ENCODE results near the gene FAM3A.

Gene FAM3A

GRCh38 chrX:154458954-154459778 is 56.9 kb downstream of the FAM3A start:
- peak; percentile 60 for DNase-seq

DNA sequence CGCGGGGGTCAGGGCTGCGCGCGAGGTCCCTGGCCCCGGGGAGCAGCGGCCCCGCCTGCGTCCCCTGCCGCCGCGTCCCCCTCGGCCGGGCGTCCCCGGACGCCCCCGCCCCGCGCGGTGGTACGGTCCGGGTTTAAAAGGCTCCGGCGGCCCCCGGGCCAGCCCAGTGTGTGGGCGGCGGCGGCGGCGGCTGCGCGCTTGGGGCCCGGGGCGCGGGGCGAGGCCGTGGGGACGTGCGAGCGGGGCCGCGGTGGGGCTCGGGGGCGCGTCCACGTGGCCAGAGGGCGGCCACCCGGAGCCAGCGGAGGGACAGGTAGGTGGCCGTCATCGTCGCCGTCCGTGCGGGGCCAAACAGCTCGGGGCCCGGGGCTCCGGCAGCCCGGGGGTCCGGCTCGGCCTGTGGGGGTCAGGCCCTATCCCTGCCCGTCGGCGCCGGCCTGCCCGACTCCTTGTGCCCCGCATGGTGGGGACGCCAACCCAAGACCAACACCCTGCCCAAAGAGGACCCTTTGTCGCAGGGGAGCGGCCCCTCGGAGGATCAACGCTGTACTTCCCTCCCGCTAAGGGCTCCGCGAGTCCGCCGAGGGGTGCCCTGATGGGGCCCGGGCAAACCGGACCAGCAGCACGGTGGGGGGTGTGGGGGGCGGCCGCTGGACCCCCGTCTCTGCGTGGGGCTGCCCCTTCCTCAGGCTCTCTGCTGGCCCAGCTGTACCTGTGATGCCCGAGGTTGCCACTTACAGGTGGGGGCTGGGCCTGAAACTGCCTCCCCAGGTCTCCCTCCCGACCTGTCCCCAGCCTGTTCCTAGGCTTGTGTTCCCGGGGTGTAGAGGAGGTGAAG is 57.7 kb downstream of the FAM3A start, which contains the start of gene PLXNA3:
TSS of gene PLXNA3 (plus strand) at position 166 of the 838 bp plus-strand sequence. CDS start 1,903 bp downstream, outside the sequence.
- DNase-seq: peak; percentile 43

GRCh38 chrX:154457491-154458115 is 58.4 kb downstream of the FAM3A start:
- DNase-seq: peak; percentile 6
